Activated CD4-positive, alpha-beta T cell treated with anti-CD3 and anti-CD28 coated beads for 4 hours (primary cell): ENCODE data around the gene REC114.

Source experiments
- DNase-seq, 2 donors: peaks; one replicate each; pipeline ENCODE4 v3.0.0-alpha.2; 2020

REC114 gene

DNA sequence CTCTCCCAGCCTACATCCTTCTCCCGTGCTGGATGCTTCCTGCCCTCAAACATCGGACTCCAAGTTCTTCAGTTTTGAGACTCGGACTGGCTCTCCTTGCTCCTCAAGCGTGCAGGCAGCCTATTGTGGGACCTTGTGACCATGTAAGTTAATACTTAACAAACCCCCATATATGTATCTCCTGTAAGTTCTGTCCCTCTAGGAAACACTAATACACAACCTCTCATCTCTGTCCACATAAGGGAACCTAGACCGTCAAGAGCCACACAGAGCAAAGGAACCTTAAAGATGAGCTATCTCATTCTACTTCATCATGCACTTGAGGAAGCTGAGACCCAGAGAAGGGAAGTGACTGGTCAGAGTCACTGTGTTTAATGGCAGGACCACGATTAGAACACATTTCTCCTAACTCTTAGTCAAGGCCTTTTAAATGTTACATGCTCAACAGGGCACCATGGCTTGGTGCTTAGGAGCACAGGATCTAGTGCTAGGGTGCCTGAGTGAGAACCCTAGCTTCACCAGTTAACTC, 140.0 kb downstream of the REC114 start:
- DNase-seq = no peak

GRCh38 chr15:73583544-73583943, 140.6 kb downstream of the REC114 start:
- no peak for DNase-seq

DNA sequence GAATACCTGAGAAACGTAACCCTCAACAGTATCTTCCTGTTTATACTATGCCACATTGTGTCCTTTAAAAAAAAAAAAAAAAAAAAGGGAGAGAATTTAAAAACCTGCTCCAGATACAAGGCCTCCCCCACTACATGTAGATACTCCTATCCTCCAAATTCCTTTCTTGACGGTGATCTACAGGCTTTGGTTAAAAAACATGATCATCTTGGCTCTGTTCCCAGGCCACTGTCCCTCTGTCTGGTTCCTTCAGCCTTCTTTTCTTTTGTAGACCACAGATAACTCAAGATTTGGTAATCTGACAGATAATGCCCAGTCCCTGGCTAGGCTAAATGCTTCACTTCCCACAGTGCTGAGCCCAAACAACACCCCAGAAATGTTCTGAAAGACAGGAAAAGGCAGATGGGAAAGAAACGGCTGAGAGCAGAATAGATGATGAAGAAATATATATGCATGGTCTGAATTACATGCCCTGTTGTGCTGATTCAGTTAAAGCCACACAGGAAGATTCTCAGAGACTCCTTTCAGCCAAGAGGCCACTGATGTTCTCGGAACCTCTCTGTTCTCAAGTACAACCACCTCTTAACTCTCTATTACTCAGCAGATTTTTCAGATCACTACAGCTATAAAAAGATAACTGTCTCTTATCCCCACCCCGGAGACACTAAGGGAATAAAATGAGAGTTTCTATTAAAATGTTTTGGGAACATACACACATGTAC, 141.9 kb downstream of the REC114 start:
- no peak for DNase-seq

DNA sequence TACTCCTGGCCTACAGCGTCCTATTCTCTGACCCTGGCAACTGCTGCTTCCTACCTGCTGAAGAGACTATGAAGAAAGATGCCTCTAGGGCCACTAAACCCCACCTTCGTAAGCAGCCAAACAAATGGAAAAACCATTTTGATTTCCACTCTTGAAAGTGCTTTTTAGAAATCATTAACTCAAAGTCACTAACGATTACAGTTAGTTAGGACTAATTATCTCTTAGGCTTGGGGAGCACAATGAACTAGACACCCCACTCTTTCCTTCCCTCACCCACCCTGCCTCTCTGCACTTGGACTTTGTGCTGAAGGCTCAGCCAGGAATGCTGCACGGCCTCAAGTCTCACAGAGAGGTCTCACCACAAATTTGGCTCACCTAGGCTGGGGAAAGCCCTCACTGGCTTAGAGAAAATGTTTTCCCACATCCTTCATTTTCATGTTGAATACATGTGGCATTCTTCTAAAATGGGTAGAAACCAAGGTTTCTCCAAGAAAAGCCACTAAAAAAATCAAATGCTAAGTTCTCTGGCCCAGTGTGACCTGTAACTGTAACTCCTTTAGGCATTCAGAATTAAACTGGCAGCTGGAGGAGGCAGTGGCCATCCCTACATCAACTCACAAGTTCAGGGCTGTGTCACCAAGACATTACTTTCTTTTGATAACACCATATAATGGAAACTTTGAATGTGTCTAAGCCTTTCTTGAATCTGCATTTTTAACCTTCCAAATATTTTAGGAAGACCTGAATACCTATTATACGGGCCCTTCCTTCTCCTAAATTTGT, 143.1 kb downstream of the REC114 start:
- DNase-seq = no peak

DNA sequence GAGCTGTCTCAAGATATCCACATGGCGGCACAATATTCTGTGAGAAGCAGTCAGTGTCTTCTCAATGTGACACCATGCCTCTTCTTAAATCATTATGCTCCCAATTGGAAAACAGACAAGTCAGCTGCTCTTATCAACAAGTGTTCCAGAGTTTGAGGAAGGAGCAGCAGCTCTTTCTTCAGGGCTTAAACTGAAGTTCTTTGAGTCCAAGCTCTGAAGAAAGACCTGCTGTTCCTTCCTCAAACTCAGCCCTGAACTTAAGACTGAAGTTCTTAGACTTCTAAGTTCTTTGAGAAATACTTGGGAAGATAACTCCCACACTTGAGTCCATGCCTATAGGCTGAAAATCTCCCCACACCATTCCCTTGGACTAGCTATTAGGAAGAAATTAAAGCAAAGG, 146.8 kb downstream of the REC114 start:
- DNase-seq = no peak

DNA sequence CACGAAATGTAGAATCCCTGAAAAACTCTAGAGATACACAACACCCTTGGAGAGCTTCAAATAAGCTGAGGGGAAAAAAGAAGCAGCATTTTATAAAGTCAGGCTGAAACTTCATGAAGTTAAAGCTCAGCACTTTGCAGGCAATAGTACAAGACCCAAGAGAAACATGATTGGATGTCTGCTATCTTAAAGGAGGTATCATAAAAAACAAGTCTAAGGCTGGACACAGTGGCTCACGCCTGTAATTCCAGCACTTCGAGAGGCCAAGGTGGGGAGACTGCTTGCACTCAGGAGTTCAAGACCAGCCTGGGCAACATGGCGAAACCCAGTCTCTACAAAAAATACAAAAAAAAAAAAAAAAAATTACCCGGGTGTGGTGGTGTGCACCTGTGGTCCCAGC, 147.3 kb downstream of the REC114 start:
- no peak for DNase-seq

GRCh38 chr15:73593304-73594074, 150.5 kb downstream of the REC114 start:
- no peak for DNase-seq

- no peak for DNase-seq
Measured at GRCh38 chr15:73594109-73594508, 151.1 kb downstream of the REC114 start.

DNA sequence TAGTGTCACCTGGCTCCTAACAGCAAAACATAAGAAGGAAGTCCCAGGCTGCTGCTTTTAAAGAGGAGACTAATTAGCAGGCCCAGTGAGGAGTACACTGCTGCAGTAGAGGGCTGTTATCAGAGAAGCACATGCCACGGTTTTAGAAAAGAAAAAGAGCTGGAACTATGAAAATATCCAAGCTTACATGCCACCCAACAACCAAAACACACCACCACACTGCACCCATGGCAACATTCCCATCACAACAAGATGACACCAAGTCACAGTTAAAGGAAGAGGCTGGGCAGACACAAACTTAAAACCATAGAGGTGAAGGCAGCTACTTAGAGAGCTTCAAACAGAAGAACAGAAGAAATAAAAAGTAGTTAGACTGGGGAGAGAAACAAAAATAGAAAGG, 153.2 kb downstream of the REC114 start:
- no peak for DNase-seq

DNA sequence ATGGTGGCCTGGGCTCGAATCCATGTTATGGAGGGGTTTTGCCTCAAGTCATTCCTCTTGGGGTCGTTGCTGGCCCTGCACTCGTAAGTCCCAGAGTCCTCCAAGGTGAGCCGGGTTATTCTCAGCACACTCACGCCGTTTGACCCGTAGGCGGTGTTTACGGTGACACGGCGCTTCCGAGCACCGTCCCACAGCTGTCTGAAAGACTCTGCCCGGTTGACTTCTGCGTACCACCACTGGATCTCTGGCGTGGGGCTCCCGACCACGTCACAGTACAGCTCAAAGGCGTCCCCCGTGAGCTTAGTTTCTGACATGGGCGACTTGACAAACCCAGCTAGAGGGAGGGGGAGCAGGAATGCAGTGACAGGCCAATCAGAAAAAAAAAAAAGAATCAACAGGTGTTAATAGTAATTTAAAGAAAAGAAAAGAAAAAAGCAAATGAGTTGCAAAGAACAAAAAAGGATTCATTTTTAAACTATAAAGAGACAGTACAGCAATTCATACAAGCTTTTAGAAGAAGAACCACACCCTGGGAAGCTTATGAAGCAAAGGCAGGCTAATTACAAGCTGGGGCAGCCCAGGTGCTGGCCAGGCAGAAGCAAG, 154.2 kb downstream of the REC114 start:
- no peak for DNase-seq

DNA sequence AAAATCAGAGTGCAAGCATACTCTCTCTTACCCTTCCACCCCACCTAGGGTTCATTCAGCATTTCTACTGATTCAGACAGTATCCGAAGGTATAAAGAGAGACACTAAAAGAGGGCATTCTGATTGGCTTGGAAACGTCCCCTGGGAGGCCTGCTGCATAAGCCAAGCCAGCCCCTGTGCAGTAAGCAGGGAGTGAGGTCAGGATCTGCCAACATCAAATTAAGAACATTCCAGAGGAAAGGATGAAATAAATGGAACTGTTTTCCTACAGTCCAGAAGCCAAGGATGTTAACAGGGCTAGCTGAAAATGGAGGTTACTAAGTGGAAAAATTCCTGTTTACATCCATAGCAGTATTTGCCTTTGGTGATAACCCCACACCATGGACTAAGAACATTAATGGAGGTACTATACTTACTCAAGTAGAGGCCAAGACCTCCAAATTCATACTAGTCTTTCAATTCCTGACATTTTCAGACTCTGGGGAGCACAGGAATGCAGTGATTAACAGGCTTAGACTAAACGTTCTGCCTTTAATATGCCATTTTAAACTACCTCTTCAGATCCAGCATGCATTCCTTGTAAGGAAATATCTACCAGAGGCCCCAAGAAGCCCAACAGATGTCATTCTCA, 155.7 kb downstream of the REC114 start:
- DNase-seq = no peak

DNA sequence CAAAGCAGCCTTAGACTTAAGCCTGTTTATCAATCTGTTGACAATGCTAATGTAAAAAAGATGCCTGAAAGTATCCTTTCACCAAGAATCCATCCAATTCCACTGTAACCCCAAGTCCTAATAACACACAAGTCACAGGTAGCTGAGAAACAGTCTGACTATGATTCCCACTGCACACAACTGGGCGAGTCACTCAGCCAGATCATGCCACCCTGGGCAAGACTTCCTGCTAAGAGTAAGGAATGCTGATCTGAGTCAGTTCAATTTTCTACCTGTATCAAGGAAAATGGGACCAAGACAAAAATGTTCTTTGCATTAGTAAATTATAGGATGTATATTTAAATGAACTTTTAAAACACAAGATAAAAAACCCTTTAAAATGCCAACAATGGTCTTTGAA, 157.0 kb downstream of the REC114 start:
- no peak for DNase-seq

DNA sequence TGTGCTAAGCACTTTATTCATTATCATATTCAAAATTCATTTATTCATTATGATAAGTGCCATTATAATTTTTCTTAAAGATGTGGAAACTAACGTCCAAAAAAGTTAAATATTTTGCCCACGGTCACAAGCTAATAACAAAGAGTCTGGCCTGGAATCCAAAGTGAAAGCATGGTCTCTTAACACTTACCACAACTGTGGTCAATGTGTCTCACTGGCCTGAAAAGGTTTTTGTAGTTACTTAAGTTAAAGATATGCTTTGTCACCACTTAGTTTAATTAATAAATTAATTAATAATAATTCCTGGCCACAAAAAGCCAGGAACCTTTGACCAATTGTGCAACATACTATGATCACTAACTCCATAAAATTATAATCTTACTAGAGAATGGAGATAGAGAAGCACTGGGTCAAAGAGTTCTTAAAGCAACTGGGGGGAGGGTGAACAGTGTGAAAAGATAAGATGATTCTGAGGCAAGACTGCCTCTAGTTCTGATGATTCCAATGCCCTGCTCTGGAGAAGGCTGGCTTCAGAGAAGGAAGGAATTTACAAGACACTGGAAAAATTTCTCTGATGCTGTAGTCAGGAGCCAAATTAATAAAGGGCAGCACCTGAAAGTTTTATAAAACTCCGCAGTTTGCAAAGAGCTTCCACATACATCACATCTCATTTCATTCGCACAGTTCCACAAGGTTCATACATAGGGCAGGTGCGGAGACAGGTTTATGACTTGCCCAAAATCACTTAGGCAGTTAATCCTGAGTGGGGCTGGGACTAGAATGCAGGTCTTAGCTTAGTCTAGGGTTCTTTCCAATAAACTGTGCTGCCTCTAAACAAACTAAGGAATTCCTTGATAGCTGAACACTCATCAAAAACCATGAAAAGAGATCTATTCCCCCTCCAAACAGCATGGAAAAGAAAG, 157.7 kb downstream of the REC114 start:
- no peak for DNase-seq

DNA sequence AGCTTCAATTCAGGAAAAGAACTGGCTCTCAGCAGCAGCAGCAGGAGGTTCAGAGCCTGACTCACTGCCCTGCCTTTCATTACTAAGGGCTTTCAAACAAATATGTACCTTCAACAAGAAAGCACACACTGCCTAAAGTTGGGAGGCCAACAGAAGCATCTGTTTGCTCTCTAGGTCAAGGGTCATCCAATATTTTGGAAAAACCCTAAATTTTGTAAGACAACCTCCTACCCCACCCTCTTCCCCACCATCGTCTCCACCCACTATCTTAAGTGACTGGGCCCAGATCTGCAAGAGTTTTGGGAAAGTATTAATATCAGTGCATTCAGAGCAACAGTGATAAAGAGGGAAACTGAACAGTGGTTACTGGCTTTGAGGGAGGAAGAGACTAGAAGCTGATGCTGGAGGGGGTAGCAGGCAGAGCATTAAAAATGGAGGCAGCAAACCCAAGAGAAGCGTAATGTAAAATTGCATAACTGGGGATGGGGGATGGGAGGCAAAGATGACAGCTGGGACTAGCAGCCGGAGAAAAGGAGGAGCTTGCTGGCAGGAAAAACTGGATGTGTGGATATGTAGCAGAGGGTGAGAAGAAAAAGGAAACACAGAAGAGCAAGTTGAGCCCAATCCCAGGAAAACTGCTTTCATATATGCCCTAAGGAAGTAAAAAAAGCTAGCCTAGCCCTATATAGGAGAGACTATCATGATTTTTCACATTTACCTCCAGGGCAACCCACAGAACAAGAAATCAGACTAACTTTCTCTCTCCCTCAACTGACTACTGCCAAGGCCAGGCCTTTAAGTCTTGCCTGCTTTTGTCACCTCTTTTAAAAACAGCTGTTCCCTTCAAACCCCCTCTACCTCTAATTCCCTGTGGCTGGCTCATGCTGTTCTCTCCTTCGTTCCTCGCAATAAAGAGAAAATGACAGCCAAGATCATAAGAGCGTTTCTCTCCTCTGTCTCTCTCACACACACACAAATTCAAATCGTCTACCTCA, 158.8 kb downstream of the REC114 start:
- no peak for DNase-seq

GRCh38 chr15:73602446-73602843, 159.5 kb downstream of the REC114 start:
- DNase-seq = no peak

- no peak for DNase-seq
Measured at GRCh38 chr15:73602992-73603391, 160.0 kb downstream of the REC114 start.

GRCh38 chr15:73604477-73604876, 161.5 kb downstream of the REC114 start:
- no peak for DNase-seq

GRCh38 chr15:73605759-73606436, 162.9 kb downstream of the REC114 start:
- no peak for DNase-seq

DNA sequence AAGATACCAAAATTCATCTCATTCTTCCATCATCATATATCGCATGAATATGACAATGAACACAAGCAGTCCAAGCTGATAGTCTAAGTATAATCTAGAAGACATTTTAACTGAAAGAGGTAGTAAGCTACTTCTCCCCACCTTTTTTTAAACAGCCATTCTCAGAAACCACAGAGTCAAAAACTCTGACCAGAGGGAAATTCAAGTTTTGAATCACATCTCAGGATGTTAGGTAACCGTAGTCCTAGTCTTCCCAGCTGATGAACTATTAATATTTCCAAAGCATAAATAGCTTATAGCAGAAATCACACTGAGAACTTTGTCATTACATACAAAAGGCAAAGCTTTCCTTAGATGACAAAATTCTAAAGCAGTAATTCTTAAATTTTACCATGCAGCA, 164.4 kb downstream of the REC114 start:
- DNase-seq = no peak

GRCh38 chr15:73607843-73608242, 164.9 kb downstream of the REC114 start:
- no peak for DNase-seq
